GM21529 (cell line): ENCODE measurements around the gene ZSCAN21.

ENCODE experiments used
- ATAC-seq: cut with Tn5 transposase; IDR thresholded peaks from one replicate; pipeline ENCODE4 v1.9.1; 2021; ENCODE audit not compliant: unreplicated experiment

Gene ZSCAN21

GRCh38 chr7:100024020-100024619, 25.5 kb upstream of the ZSCAN21 start:
- ATAC-seq = no peak

GRCh38 chr7:100027197-100027596, 22.4 kb upstream of the ZSCAN21 start:
- no peak for ATAC-seq

- ATAC-seq = no peak
Measured at GRCh38 chr7:100029596-100029995, 20.0 kb upstream of the ZSCAN21 start.

GRCh38 chr7:100033526-100033925, 16.0 kb upstream of the ZSCAN21 start:
- ATAC-seq = no peak

GRCh38 chr7:100034871-100035510, 14.6 kb upstream of the ZSCAN21 start:
- ATAC-seq = no peak

- ATAC-seq = no peak
Measured at GRCh38 chr7:100035876-100036275, 13.7 kb upstream of the ZSCAN21 start.

- ATAC-seq = no peak
Measured at GRCh38 chr7:100038326-100038725, 11.2 kb upstream of the ZSCAN21 start.

GRCh38 chr7:100040575-100040974, 9.0 kb upstream of the ZSCAN21 start:
- ATAC-seq = no peak

- no peak for ATAC-seq
Measured at GRCh38 chr7:100044718-100045117, 4.9 kb upstream of the ZSCAN21 start.

- ATAC-seq = no peak
Measured at GRCh38 chr7:100048680-100049079, 894 bp upstream of the ZSCAN21 start.

GRCh38 chr7:100051611-100052010, 2.0 kb downstream of the ZSCAN21 start:
- ATAC-seq = no peak

- no peak for ATAC-seq
Measured at GRCh38 chr7:100053215-100053614, 3.6 kb downstream of the ZSCAN21 start.

GRCh38 chr7:100057006-100057405, 7.4 kb downstream of the ZSCAN21 start:
- ATAC-seq = no peak

- no peak for ATAC-seq
Measured at GRCh38 chr7:100059251-100059739, 9.7 kb downstream of the ZSCAN21 start.

- ATAC-seq = no peak
Measured at GRCh38 chr7:100061518-100062193, 12.1 kb downstream of the ZSCAN21 start.

GRCh38 chr7:100063376-100063775, 13.8 kb downstream of the ZSCAN21 start:
- no peak for ATAC-seq

GRCh38 chr7:100064162-100064561, 14.6 kb downstream of the ZSCAN21 start:
- ATAC-seq = no peak

- ATAC-seq = no peak
Measured at GRCh38 chr7:100065452-100066186, 16.0 kb downstream of the ZSCAN21 start.

GRCh38 chr7:100066953-100067352, 17.4 kb downstream of the ZSCAN21 start:
- no peak for ATAC-seq

- ATAC-seq = no peak
Measured at GRCh38 chr7:100069991-100070390, 20.4 kb downstream of the ZSCAN21 start.

GRCh38 chr7:100071018-100071723, 21.6 kb downstream of the ZSCAN21 start:
- ATAC-seq = no peak
